Measurements from ENCODE around the gene INO80D. TPM values are rescaled to one million over a fixed set of nuclear protein-coding genes. Genes with fewer than 3 reads are reported as not detected.
"Not testable (repeated sequence)": the region's sequence is repeated elsewhere in the genome, so short reads cannot be mapped to it uniquely, and the experiment has no call there.

INO80D gene
- total RNA-seq, 4 donors from 2014 or later = 11.0 to 28.6 (median 21.2) TPM

- no peak for ATAC-seq
- TF ChIP-seq CTCF (IDR thresholded peaks at IDR 0.05) (no peak), POLR2A (IDR thresholded peaks at IDR 0.05) (no peak), EP300 (IDR thresholded peaks at IDR 0.05) (no peak), POLR2AphosphoS5 (IDR thresholded peaks at IDR 0.05) (no peak)
- no peak overlapping the region for H3K4me3 ChIP-seq
These were observed 3.6 kb downstream of the INO80D start for GRCh38 chr2:206082298-206082843.

DNA sequence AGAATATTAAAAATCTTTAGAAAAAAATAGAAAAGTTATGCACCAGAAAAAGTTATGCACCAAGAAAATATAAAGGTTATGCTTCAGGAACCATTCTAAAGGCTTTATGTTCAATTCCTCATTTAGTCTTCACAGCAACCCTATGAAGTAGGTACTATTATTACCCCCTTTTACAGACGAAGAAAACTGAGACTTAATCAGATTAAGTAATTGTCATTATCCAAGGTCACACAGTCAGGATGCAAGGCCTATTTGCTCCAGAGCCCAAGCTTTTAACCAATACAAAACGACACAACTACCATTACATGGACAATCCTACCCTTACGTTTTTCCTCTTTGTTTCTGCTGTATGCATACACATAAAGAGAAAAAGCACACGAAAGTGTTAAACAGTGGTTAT, 5.0 kb downstream of the INO80D start:
- 72 to 86% methylated on average over 4 of the region's 4 CpGs for WGBS, 2 donors (ENCODE audit: low coverage in 1 of 2)
- no peaks in the 10 kb centered on the region for H3K27me3 ChIP-seq
- no peaks in the 10 kb centered on the region for H3K9me3 ChIP-seq
- no peak for TF ChIP-seq POLR2A (IDR thresholded peaks at IDR 0.05)
- no peak for TF ChIP-seq EP300 (IDR thresholded peaks at IDR 0.05)
- no peak for TF ChIP-seq CTCF (IDR thresholded peaks at IDR 0.05)
- no peak for TF ChIP-seq POLR2AphosphoS5 (IDR thresholded peaks at IDR 0.05)
- no peak overlapping the region for H3K4me3 ChIP-seq
- ATAC-seq = no peak
- no peaks in the 10 kb centered on the region for H3K36me3 ChIP-seq
- no peak overlapping the region for H3K27ac ChIP-seq
- H3K4me1 ChIP-seq = peaks cover 0 to 57% (median 0%) of the 10 kb centered on the region in 3 donors

More at GRCh38 chr2:206082298-206082843, 3.6 kb downstream of the INO80D start:
- peaks cover 0 to 57% (median 0%) of the 10 kb centered on the region in 3 donors for H3K4me1 ChIP-seq
- 93 to 100% methylated on average over 1 to 4 of the region's 4 CpGs for WGBS, 2 donors (ENCODE audit: low coverage in 1 of 2)
- no peaks in the 10 kb centered on the region for H3K36me3 ChIP-seq
- no peaks in the 10 kb centered on the region for H3K9me3 ChIP-seq
- no peaks in the 10 kb centered on the region for H3K27me3 ChIP-seq
- no peak overlapping the region for H3K27ac ChIP-seq

GRCh38 chr2:206079699-206080465, 6.1 kb downstream of the INO80D start:
- no peak overlapping the region for H3K27ac ChIP-seq
- peaks cover 0 to 57% (median 0%) of the 10 kb centered on the region in 3 donors for H3K4me1 ChIP-seq
- WGBS, 2 donors (ENCODE audit: low coverage in 1 of 2) = 76 to 84% methylated on average over 8 of the region's 9 CpGs
- H3K4me3 ChIP-seq = no peak overlapping the region
- ATAC-seq = no peak
- no peak for TF ChIP-seq POLR2AphosphoS5 (IDR thresholded peaks at IDR 0.05)
- no peak for TF ChIP-seq POLR2A (IDR thresholded peaks at IDR 0.05)
- TF ChIP-seq CTCF (IDR thresholded peaks at IDR 0.05) = no peak
- H3K36me3 ChIP-seq = no peaks in the 10 kb centered on the region
- H3K9me3 ChIP-seq = no peaks in the 10 kb centered on the region
- no peaks in the 10 kb centered on the region for H3K27me3 ChIP-seq

DNA sequence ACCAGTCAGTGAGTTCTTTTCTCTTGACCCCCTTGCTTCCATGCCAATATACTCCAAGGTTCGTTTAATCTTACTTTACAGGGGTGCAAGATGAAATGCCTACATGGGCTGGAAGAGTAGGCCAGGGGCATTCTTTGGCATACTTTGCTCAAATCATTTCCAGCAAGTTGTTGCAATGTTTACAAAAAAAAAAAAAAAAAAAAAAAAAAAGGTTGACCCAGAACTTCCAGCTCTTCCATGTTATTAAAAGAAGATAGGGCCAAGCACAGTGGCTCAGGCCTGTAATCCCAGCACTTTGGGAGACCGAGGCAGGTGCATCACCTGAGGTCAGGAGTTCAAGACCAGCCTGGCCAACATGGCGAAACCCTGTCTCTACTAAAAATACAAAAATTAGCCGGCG, 8.1 kb downstream of the INO80D start:
- H3K4me3 ChIP-seq, ATAC-seq, H3K27me3 ChIP-seq, H3K27ac ChIP-seq, H3K36me3 ChIP-seq, H3K9me3 ChIP-seq: not testable (repeated sequence)
- 50 to 82% methylated on average over 2 to 3 of the region's 5 CpGs for WGBS, 2 donors (ENCODE audit: low coverage in 1 of 2)
- H3K4me1 ChIP-seq = peaks cover 0 to 45% (median 0%) of the 10 kb centered on the region in 3 donors

DNA sequence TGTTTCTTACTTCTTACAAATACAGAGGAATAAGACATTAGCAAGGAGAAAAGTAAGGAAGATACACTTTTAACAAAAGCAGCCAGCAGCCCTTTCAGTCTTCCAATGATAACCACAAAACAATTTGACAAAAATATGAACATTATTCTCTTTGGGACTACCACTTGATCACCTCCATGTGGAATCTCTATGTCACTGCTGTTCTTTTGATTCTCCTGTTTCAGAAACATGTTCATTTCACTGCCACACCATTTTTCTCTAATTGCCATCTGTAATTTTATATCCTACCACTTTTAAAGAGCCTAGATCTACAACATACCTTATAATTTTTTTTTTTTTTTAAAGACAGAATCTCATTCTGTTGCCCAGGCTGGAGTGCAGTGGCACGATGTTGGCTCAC, 10.9 kb downstream of the INO80D start:
- peaks cover 0 to 30% (median 0%) of the 10 kb centered on the region in 3 donors for H3K4me1 ChIP-seq
- H3K27me3 ChIP-seq = no peaks in the 10 kb centered on the region
- no peak overlapping the region for H3K27ac ChIP-seq
- no peaks in the 10 kb centered on the region for H3K36me3 ChIP-seq
- no peak for TF ChIP-seq POLR2AphosphoS5 (IDR thresholded peaks at IDR 0.05)
- no peak for TF ChIP-seq POLR2A (IDR thresholded peaks at IDR 0.05)
- TF ChIP-seq CTCF (IDR thresholded peaks at IDR 0.05) = no peak
- no peak for TF ChIP-seq EP300 (IDR thresholded peaks at IDR 0.05)
- 100% methylated on average over 1 of the region's 1 CpG for WGBS, 2 donors (ENCODE audit: low coverage in 1 of 2)
- no peak overlapping the region for H3K4me3 ChIP-seq
- ATAC-seq = no peak
- no peaks in the 10 kb centered on the region for H3K9me3 ChIP-seq
